Glutamatergic neuron (in vitro differentiated cells): ENCODE results near the gene ARL15. TPM values are rescaled to one million over a fixed set of nuclear protein-coding genes. Genes with fewer than 3 reads are reported as not detected.

Source experiments
- DNase-seq: peaks from one replicate; pipeline ENCODE4 v3.0.0; 2022
- H3K27ac Mint-ChIP-seq: one replicate; pipeline ENCODE4 v1.8.0; 2020; ENCODE audit warnings: mild to moderate bottlenecking, mixed read lengths, inconsistent platforms; ENCODE audit not compliant: unreplicated experiment
- H3K27me3 Mint-ChIP-seq: one replicate; pipeline ENCODE4 v1.8.0; 2020; ENCODE audit warnings: mild to moderate bottlenecking, moderate library complexity, mixed read lengths, inconsistent platforms; ENCODE audit not compliant: unreplicated experiment
- H3K36me3 Mint-ChIP-seq: one replicate; pipeline ENCODE4 v1.8.0; 2020; ENCODE audit warnings: mild to moderate bottlenecking, mixed read lengths, inconsistent platforms; ENCODE audit not compliant: unreplicated experiment
- H3K4me1 Mint-ChIP-seq: one replicate; pipeline ENCODE4 v1.8.0; 2020; ENCODE audit warnings: mild to moderate bottlenecking, low read depth, mixed read lengths, inconsistent platforms; ENCODE audit not compliant: unreplicated experiment
- H3K4me3 Mint-ChIP-seq: one replicate; pipeline ENCODE4 v1.8.0; 2020; ENCODE audit warnings: mild to moderate bottlenecking, mixed read lengths, inconsistent platforms; ENCODE audit not compliant: unreplicated experiment
- H3K9me3 Mint-ChIP-seq: one replicate; pipeline ENCODE4 v1.8.0; 2020; ENCODE audit warnings: mild to moderate bottlenecking, moderate library complexity, mixed read lengths, inconsistent platforms; ENCODE audit not compliant: unreplicated experiment
- total RNA-seq: library from RNA; stranded (reverse); fragmentation: NEBNext Ultra II Directional; extraction: Animal tissue kit (Norgen Biotek cat#: 25700); gene quantifications from one replicate; pipeline ENCODE4 v1.2.1, GENCODE V29; 2021; ENCODE audit not compliant: unreplicated experiment
- TF ChIP-seq, protein P1 (sequence below): fragments of 200-600 bp; sonication (generic); IDR thresholded peaks from one replicate; pipeline ENCODE4 v1.5.0; 2021; ENCODE audit not compliant: partially characterized antibody, unreplicated experiment

The ARL15 gene
- total RNA-seq, 1 donor from 2014 or later, result 37.4 TPM

DNA sequence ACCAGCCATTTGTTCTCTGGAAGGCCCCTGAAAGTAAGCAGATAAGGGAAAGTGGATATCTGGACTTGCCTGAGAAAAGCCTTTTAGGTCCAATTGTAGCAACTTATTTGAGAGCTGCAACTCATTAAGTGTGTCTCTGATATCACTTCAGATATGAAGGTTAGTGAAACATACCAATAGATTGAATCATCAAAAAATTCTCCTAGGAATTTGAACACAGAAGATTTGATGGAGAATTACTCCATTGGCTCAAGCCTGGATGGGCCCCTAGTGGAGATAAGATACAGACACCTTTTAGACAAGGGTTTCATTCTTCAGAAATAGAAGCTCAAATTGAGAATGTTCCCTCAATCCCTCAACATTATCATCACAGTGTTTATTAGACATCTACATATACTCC lies 393.3 kb downstream of the ARL15 start:
- no peaks in the 10 kb centered on the region for H3K9me3 Mint-ChIP-seq
- H3K27me3 Mint-ChIP-seq, result peaks cover 2% of the 10 kb centered on the region
- H3K4me1 Mint-ChIP-seq, result peaks cover under 1% of the 10 kb centered on the region
- no peak overlapping the region for H3K4me3 Mint-ChIP-seq
- TF ChIP-seq, protein P1, sequence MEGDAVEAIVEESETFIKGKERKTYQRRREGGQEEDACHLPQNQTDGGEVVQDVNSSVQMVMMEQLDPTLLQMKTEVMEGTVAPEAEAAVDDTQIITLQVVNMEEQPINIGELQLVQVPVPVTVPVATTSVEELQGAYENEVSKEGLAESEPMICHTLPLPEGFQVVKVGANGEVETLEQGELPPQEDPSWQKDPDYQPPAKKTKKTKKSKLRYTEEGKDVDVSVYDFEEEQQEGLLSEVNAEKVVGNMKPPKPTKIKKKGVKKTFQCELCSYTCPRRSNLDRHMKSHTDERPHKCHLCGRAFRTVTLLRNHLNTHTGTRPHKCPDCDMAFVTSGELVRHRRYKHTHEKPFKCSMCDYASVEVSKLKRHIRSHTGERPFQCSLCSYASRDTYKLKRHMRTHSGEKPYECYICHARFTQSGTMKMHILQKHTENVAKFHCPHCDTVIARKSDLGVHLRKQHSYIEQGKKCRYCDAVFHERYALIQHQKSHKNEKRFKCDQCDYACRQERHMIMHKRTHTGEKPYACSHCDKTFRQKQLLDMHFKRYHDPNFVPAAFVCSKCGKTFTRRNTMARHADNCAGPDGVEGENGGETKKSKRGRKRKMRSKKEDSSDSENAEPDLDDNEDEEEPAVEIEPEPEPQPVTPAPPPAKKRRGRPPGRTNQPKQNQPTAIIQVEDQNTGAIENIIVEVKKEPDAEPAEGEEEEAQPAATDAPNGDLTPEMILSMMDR, result peak; percentile 9
- no peak overlapping the region for H3K27ac Mint-ChIP-seq
- no peak for DNase-seq
- H3K36me3 Mint-ChIP-seq, result no peaks in the 10 kb centered on the region

DNA sequence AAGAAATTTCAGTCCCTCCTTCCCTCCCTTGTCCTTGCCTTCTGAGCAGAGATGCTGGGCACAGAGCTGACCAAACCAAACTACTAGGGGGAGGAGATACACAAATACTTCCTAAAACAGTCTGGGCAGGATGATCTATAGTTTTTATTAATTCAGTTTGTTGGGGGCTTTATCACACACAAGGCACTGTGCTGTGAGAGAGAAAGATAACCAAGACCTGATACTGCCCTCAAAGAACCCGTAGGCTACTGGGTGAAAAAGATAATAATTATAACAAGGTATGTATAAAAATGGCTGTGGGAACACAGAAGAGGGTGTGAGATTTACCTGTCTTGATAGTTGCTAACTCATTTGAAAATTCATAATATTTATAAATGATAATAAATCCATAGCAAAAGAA lies 395.3 kb downstream of the ARL15 start:
- DNase-seq, result no peak
- TF ChIP-seq, protein P1, result no peak
- H3K27me3 Mint-ChIP-seq, result no peaks in the 10 kb centered on the region
- H3K27ac Mint-ChIP-seq, result no peak overlapping the region
- no peaks in the 10 kb centered on the region for H3K9me3 Mint-ChIP-seq
- no peaks in the 10 kb centered on the region for H3K4me1 Mint-ChIP-seq
- no peak overlapping the region for H3K4me3 Mint-ChIP-seq
- H3K36me3 Mint-ChIP-seq, result no peaks in the 10 kb centered on the region

DNA sequence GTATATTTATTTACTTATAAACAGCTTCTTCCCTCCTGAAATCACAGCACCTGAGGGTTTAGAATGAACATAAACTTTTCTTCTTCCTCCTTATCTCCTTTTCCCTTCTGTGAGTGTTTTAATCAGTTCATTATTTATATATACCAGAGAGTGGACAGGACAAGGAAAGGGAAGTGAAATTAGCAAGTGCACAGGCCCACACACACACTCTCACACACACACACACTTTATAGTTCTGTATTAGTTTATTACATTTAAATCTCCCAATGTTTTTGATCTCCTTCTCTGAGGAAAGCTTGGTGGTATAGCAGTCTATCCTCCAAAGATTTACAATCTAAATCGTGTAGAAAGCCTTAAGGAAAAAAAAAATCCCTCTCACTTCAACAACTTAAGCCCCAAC lies 396.4 kb downstream of the ARL15 start:
- Mint-ChIP-seq H3K27me3 (no peaks in the 10 kb centered on the region), H3K4me1 (no peaks in the 10 kb centered on the region), H3K36me3 (no peaks in the 10 kb centered on the region), H3K4me3 (no peak overlapping the region), H3K9me3 (no peaks in the 10 kb centered on the region), H3K27ac (no peak overlapping the region)
- DNase-seq, result no peak
- TF ChIP-seq, protein P1, result no peak

- TF ChIP-seq, protein P1, result no peak
- Mint-ChIP-seq H3K9me3 (no peaks in the 10 kb centered on the region), H3K27ac (no peak overlapping the region), H3K4me3 (no peak overlapping the region), H3K36me3 (no peaks in the 10 kb centered on the region), H3K4me1 (no peaks in the 10 kb centered on the region), H3K27me3 (no peaks in the 10 kb centered on the region)
- no peak for DNase-seq
Observed at GRCh38 chr5:53908757-53909156, 401.6 kb downstream of the ARL15 start.

- no peaks in the 10 kb centered on the region for H3K9me3 Mint-ChIP-seq
- TF ChIP-seq, protein P1, result no peak
Observed at GRCh38 chr5:53907827-53908226, 402.5 kb downstream of the ARL15 start.

More at GRCh38 chr5:53907827-53908226, 402.5 kb downstream of the ARL15 start:
- no peaks in the 10 kb centered on the region for H3K4me1 Mint-ChIP-seq
- no peak overlapping the region for H3K4me3 Mint-ChIP-seq
- DNase-seq, result no peak
- no peak overlapping the region for H3K27ac Mint-ChIP-seq
- no peaks in the 10 kb centered on the region for H3K27me3 Mint-ChIP-seq
- no peaks in the 10 kb centered on the region for H3K36me3 Mint-ChIP-seq
